Stimulated activated CD8-positive, alpha-beta memory T cell treated with anti-CD3 and anti-CD28 coated beads, Interleukin-2, amount 100 ng/mL, for 48 hours (primary cell): ENCODE data around the gene AARSD1.
"Not testable (repeated sequence)": the region's sequence is repeated elsewhere in the genome, so short reads cannot be mapped to it uniquely, and the experiment has no call there.

ENCODE experiments used
- DNase-seq, 2 donors: peaks; one replicate each; pipeline ENCODE4 v3.0.0-alpha.2; 2020; ENCODE audit warnings: low read depth in 2 of 2

Gene AARSD1

DNA sequence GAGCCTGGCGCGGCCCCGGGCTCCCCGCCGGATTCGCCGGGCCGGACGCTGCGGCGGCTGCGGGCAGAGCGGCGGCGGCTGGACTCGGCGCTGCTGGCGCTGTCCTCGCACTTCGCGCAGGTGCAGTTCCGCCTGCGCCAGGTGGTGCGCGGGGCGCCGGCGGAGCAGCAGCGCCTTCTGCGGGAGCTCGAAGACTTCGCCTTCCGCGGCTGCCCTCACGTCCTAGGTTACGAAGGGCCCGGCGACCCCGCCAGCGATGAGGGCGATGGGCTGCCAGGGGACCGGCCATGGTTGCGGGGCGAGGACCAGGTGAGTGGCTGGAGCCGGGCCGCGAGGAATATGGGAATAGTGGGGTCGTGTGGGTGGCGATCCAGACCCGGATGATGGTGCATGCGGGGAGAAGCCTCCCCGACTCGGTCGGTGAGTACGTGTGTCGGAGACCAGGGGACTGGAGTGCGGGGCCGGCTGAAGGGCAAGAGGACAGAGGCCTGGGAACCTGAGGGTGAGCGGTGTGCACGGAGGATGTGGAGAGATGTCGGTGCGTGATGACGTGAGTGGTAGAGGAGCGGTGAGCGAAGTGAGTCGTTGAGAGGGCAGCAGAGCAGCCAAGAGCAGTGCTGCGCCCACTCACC is 16.6 kb upstream of the AARSD1 start:
- DNase-seq = peak; percentile 52 to 59

DNA sequence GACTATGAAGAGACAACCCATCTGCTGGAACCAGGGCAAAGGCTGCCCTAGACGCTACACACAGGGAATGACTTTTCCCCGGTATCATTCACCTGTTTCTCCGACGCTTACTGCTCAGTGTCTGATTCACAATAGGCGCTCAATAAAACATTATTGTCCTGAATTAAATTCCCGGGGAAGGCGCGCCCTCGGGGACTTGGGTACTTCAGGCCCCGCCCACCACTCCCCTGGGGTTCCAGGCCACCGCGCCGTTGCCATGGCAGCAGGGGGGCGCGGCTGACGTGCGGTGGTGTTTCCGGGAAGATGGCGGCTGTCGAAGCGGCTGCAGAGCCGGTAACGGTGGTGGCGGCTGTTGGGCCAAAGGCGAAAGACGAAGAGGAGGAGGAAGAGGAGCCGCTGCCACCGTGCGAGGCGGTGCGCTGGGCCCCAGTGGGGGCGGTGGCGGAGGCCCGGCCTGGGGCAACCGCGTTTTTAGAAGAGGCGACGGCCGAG is 16.1 kb upstream of the AARSD1 start, which contains the start of gene RUNDC1:
Gene RUNDC1 (plus strand): TSS at position 292 of the 492 bp plus-strand sequence. CDS start 12 bp downstream, at position 304.
- peak; percentile 88 to 92 for DNase-seq

DNA sequence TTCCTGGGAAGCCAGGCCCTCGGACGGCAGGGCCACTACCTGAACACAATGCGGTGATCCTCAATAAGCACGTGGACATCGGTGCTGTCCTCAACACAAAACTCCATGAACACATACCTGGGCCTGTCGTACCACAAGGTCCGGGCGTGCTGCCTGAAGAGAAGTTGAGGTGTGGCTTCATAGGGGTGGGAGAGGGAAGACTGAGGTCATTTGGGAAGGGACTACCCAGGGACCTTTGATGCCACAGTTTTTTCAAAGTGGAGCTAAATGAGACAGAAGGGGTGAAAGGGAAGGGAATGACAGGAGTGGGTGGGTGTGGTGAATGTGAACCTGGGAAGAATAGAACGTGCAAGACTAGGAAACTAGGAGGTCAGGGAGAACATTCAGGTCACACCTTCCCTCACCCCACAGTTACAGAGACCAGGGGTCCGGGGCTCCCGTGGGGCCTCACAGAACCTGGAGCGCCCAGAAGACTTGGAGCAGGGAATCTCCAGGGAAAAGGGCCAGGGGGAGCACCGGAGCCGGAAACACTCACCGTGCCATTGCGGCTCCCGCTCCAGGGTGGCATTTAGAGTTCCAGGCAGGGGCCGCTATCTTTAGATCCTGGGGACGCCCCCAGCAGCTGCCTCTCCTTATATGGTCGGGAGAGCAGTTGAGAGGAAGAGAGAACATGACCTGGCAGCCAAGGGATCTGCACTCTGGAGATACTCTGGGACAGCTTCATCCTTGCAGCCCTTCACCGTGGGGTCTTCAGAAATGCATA is 15.4 kb upstream of the AARSD1 start, which contains the start of gene PTGES3L:
Gene PTGES3L (minus strand): TSS at position 570 of the 763 bp plus-strand sequence. CDS start 27 bp downstream, at position 543.
- DNase-seq = peak in 1 of 2 donors; percentile 21

DNA sequence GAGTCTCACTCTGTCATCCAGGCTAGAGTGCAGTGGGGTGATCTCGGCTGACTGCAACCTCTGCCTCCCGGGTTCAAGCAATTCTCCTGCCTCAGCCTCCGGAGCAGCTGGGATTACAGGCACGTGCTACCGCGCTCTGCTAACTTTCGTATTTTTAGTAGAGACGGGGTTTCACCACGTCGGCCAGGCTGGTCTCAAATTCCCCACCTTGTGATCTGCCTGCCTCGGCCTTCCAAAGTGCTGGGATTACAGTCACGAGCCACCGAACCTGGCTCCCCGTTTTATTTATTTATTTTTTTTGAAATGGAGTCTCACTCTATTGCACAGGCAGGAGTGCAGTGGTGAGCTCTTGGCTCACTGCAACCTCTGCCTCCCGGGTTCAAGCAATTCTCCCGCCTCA is 11.4 kb upstream of the AARSD1 start:
- DNase-seq = not testable (repeated sequence)

- no peak for DNase-seq
Observed at GRCh38 chr17:42975265-42975664, 11.0 kb upstream of the AARSD1 start.

- DNase-seq = not testable (repeated sequence)
Observed at GRCh38 chr17:42973323-42973722, 9.1 kb upstream of the AARSD1 start.

DNA sequence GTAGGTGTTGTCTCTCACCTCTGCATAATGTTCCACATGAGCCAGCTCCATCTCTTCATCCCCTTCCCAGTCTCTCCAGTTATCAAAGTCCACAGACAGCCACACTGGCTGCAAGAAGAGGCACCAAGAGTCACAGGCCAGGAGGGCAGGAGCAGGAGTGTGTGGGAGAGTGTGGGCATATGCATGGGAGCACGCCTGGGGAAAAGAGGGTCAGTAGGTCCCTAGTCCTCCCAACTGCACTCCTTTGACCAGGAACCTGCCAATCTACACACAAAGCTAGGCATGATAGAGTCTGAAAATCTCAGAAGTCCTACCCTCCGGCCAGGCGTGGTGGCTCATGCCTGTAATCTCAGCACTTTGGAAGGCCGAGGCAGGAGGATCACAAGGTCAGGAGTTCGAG is 7.3 kb upstream of the AARSD1 start:
- DNase-seq = no peak

DNA sequence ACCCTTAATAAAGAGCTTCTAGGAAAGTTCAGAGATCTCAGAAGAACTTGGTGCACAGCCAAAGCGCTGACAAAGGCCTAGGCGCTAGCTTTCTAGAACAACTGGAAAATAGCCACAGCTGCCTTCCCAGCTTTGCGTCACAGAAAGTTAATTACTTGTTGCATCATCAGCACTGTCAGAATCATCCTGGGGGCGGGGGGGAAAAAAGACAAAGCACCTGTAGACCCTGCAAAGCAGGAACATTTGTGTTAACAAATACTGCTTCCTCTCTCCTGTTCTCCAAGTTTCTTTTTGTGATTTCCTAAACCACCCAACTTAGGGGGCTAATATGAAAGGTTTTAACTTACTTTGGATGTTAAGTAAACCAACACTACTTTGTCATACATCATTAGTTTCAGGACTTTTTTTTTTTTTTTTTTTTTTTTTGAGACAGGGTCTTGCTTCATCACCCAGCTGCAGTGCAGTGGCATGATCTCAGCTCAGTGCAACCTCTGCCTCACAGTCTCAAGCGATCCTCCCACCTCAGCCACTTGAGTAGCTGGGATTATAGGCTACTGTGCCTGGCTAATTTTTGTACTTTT is 4.8 kb upstream of the AARSD1 start:
- DNase-seq = no peak

DNA sequence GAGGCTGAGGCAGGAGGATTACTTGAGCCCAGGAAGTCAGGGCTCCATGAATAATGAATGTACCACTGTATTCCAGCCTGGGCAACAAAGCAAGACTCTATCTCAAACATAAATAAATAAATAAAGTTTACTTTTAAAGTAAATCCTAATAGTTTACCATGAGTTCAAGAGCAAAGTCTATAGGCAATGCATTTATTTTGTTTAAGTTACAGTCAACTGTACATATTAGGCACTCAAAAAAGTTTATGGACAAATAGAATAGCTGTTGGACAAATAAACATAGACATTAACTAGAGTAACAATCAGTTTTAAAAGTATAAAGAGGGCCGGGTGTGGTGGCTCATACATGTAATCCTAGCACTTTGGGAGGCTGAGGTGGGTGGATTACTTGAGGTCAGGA is 3.7 kb upstream of the AARSD1 start:
- no peak for DNase-seq

GRCh38 chr17:42953669-42954068 is 10.6 kb downstream of the AARSD1 start:
- DNase-seq = no peak

GRCh38 chr17:42950044-42950783 is 14.0 kb downstream of the AARSD1 start:
- no peak for DNase-seq

- DNase-seq = no peak
Observed at GRCh38 chr17:42946812-42947211, 17.4 kb downstream of the AARSD1 start.

GRCh38 chr17:42944211-42944610 is 20.0 kb downstream of the AARSD1 start:
- DNase-seq = no peak

DNA sequence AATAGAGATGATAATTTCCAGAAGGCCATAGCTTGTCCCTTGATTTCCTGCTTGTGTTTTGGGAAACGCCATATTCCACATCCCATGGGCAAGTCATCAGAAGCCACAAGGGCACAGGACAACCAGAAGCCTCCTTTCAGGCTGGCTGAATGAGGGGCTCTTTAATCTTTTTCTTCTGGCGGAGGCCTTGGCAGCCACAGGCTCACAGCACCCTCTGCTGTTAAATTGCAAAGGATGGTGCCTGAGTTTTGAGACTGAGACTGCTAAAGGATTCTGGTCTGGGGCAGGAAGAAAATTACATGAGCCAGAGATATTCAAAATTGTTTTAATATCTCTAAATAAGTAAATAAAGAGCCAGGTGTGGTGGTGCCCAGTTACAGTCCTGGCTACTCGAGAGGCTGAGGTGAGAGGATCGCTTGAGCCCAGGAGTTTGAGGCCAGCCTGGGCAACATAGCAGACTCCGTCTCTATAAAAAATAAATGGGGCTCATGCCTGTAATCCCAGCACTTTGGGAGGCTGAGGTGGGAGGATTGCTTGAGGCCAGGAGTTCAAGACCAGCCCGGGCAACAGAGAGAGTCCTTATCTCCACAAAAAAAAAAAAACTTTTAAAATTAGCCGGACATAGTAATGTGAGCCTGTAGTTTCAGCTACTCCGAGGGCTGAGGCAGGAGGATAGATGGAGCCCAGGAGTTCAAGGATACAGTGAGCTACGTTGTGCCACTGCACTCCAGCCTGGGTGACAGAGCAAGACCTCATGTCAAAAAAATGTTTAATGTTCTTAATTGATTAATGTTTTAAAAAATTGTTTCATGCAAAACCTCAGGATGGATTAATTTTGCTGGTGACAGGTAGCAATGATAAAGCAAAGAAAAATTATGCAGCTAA is 26.3 kb downstream of the AARSD1 start:
- peak in 1 of 2 donors; percentile 13 for DNase-seq

DNA sequence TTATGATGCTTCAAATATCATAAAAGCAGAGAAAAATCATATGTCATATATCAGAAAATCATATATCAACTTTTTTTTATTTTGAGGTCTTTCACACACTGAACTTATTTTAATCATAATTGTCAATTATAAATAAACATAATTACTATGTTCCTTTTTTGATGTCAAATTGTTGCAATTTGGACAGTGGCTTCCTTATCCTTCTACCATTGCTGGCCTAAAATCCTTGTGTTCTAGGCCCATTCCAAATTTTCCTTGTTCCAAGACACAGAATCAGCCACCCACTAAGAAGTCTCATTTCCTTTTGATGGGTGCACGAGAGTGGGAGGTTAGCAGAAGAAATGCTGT is 34.8 kb downstream of the AARSD1 start:
- DNase-seq = no peak

- peak in 1 of 2 donors; percentile 28 for DNase-seq
Observed at GRCh38 chr17:42928714-42929496, 35.3 kb downstream of the AARSD1 start.

- DNase-seq = no peak
Observed at GRCh38 chr17:42924891-42925290, 39.4 kb downstream of the AARSD1 start.

- not testable (repeated sequence) for DNase-seq
Observed at GRCh38 chr17:42923472-42923871, 40.8 kb downstream of the AARSD1 start.

DNA sequence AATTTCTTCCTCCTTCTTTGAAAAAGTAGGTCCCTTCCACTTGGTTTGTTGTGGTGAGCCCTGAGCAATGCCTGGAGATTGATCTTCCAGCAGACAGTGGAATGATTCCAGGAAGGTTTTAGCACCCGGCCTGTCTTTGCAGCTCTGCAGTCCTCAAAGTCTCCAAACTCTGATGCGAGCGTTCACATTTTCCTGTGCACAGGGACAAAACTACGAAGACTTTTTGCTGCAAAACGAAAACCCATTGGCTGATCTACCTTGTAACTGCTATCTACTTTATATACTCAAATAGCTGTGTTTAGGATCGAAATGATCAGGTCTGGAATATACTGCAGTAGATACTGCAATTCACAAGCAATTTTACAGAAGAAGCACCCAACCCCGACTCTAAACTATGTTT is 42.0 kb downstream of the AARSD1 start:
- DNase-seq = no peak

GRCh38 chr17:42920922-42921321 is 43.3 kb downstream of the AARSD1 start:
- no peak for DNase-seq
